Measurements from ENCODE around the gene SLC7A8.
"Not testable (repeated sequence)": the region's sequence is repeated elsewhere in the genome, so short reads cannot be mapped to it uniquely, and the experiment has no call there.

SLC7A8 gene

GRCh38 chr14:23113431-23114119 lies 69.9 kb downstream of the SLC7A8 start:
- DNase-seq, result no peak

DNA sequence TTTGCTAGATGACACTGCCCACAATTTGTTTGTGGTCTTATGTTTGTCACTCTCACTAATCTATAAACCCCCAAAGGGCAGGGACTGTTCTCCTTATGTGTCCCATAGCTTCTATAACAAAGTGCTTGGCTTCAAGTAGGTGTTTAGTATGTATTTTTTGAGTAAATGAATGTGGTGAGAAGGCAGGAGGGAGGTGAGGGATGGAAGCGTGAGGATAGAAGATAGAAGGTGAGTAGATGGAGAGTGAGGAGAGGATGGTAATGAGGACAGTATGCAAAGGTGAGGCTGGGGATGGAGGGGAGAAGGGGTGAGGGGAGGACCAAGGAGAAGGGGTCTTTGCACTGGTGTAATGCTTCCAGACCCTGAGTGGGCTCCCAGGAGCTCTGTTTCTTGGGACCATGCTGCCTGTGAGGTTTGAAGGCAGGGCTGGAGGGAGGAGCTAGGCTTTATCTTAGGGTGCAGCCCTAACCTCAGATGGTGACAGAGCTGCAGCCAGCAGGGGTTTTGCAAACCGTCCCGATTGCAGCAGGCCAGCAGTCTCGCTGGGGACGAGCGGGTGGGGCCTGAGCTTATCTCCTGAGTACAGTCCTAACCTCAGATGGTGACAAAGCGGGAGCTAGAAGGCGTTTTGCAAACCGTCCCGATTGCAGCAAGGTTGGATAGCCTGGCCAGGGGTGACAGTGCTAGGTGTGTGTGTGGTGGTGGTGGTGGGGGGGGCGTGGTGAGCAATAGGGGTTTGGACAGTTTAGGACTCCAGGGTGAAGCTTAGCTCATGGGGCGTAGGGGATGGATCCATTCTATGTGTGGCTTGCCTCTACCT lies 70.9 kb downstream of the SLC7A8 start:
- no peak for DNase-seq

- DNase-seq, result no peak
These were observed 72.7 kb downstream of the SLC7A8 start for GRCh38 chr14:23110579-23111365.

DNA sequence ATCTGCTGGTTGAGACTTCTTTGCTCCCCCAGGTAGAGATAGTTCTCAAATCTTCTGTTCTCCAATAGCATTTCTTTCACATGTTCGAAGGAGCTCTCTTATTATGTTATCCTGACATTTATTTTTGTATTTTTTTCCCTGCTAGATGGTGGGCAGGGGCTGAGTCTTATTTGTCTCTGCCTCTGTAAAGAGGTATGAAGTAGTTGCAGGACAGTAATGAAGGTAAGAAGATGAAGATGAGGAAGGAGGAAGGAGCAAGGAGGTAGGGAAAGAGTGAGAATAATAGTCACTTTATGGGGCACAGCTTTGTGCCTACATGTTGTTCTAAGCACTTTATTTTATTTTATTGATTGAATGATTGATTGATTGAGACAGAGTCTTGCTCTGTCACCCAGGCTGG lies 73.7 kb downstream of the SLC7A8 start:
- DNase-seq, result no peak

DNA sequence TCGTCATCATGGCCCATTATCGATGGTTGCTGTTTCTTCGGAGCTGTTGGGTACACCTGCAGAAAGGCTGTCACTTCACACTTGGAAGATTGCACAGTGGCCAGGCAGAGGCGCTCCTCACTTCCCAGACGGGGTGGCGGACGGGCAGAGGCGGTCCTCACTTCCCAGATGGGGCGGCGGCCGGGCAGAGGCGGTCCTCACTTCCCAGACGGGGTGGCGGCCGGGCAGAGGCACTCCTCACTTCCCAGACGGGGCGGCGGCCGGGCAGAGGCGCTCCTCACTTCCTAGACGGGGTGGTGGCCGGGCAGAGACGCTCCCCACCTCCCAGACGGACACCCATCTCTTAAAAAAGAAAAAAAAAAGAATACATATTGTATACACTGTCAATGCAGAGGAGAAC lies 75.3 kb downstream of the SLC7A8 start:
- not testable (repeated sequence) for DNase-seq

DNA sequence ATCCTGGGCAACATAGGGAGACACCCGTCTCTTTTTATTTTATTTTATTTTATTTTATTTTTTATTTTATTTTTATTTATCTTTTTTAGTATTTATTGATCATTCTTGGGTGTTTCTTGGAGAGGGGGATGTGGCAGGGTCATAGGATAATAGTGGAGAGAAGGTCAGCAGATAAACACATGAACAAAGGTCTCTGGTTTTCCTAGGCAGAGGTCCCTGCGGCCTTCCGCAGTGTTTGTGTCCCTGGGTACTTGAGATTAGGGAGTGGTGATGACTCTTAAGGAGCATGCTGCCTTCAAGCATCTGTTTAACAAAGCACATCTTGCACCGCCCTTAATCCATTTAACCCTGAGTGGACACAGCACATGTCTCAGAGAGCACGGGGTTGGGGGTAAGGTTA lies 75.8 kb downstream of the SLC7A8 start:
- DNase-seq, result not testable (repeated sequence)

DNA sequence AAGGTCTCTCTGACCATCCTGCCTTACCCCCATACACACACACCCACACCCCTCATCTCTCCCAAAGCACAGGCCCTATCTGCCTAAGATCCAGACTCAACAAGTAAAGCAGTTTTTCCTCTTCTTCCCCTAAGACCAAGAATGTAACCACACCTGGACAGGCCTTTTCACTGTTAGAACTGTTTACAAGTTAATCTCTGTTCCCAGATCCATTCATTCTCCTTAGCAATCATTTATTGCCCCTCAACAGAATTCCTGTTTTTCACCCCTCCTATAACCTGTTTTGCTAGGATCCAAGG lies 76.8 kb downstream of the SLC7A8 start:
- DNase-seq, result no peak

- no peak for DNase-seq
These were observed 78.1 kb downstream of the SLC7A8 start for GRCh38 chr14:23105348-23105824.

DNA sequence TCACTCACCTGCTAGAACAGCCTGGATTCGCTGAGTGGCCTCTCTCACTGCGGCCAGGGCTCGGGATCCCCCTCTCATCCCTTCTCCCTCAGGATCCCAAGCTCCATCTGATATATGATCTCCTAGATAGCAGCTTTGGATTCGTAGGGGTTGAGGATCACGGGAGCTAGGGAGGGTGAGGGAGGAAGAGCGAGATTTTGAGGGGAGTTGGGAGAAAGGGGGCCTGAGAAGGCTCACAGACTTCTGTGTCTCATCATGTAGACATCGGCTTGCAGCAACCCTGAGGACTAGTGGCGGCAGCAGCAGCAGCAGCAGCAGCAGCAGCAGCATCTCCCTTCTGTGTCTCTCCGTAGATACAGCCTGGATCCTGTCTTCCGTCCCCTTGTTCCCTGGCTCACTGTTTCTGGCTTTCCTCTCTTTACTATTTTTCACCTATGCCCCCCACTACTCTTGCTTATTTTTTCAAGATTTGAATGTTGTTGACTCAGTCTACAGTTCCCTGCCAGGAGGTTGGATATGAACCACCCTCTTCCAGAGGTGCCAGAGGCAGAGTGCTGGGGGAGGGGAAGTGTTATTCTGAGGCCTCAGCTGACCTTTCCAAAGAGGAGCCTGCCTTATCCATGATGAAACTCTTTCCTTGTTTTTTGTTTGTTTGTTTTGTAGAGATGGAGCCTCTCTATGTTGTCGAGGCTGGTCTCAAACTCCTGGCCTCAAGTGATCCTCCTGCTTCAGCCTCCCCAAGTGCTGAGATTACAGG lies 78.7 kb downstream of the SLC7A8 start, which contains the start of gene CIROP:
Gene CIROP, minus strand, starts transcription at position 399 of the 757 bp plus-strand sequence. Its CDS starts 69 bp downstream, at position 330.
- DNase-seq, result peak in 1 of 14 donors; percentile 12

GRCh38 chr14:23104070-23104590 lies 79.3 kb downstream of the SLC7A8 start:
- no peak for DNase-seq

DNA sequence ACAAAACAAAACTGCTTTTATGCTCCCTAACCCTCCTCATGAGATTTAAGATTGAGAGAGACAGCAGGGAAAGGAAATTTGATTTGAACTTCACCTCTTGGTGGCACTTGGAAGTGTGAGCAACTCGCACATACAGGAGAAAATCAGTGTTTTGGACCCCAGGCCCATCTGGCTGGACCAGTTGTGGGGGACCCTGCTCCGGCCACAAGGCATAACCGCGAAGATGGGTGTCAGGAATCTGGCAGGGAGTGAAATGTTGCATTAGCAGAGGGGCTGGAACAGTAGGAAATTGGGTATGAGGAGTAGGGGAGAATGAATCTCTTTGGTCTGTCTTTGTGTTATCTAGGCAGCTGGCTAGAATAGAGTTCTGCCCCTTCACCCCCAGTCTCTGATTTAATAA lies 79.9 kb downstream of the SLC7A8 start:
- DNase-seq, result no peak

DNA sequence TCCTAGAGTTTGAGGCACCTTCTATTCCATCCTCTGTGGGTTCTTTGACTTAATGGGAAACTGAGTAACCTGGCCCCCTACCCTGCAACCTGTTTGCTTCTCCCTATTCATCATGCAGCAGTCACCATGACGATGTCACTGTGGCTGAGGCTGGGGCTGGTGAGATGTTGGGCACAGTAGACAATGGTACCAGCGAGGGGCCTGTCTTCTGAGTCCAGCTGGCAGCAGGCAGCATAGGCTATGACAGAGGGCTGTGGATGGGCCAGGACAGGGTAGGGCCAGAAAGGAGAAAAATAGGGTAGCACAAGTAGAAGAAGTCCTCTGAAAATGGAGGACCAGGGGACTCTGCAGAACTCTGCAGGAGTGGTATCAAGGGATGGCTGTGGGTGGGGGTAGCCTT lies 80.7 kb downstream of the SLC7A8 start:
- DNase-seq, result peak in 2 of 14 donors; percentile 10 to 13

- DNase-seq, result no peak
These were observed 81.4 kb downstream of the SLC7A8 start for GRCh38 chr14:23101986-23102625.

DNA sequence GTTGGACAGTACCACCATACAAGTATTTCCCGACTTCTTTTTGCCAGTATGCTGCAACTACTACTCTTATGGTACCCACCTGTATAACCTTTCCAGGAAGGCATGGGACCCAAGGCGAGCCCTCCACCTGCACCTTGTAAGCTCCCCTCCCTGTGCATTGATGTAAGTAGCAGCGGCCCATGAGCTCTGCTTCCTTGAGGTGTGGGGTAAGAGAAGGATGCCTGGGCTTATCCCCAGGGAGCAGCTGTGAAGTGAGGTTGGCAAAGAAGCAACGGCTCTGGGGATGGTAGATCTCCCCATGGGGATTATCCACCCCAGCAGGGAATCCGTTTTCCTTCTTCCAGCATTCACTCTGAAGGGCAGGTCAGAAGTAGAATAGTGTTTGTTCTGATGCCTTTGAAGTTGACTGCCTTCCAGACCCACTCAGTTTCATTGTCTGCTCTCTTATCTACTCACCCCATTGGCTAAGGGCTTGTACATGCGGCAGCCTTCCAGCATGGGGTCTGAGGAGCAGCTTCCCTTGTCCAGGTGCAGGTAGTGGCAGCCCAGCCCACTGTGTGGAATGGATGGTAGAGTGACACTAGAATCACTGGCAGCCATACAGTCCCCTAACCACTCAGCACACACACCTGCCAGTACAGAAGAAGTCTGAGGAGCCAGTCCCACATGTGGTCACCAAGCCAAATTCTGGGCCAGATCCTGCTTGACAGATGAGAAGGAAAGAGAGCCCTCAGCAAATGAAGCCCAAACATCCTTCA lies 82.1 kb downstream of the SLC7A8 start:
- DNase-seq, result no peak

- DNase-seq, result no peak
These were observed 84.1 kb downstream of the SLC7A8 start for GRCh38 chr14:23099212-23099861.

DNA sequence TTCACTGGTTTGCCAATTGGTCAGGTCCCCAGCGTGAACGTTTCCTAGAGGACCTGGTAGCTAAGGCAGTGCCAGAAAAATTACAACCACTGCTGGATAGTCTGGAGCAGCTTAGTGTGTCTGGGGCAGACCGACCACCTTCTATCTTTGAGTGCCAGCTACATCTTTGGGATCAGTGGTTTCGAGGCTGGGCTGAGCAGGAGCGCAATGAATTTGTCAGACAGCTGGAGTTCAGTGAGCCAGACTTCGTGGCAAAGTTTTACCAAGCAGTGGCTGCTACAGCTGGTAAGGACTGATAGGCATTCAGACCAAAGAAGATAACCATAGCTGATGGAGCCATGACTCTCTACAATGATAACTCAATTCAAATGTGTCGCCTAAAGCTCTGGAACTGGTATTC lies 85.7 kb downstream of the SLC7A8 start:
- DNase-seq, result no peak

DNA sequence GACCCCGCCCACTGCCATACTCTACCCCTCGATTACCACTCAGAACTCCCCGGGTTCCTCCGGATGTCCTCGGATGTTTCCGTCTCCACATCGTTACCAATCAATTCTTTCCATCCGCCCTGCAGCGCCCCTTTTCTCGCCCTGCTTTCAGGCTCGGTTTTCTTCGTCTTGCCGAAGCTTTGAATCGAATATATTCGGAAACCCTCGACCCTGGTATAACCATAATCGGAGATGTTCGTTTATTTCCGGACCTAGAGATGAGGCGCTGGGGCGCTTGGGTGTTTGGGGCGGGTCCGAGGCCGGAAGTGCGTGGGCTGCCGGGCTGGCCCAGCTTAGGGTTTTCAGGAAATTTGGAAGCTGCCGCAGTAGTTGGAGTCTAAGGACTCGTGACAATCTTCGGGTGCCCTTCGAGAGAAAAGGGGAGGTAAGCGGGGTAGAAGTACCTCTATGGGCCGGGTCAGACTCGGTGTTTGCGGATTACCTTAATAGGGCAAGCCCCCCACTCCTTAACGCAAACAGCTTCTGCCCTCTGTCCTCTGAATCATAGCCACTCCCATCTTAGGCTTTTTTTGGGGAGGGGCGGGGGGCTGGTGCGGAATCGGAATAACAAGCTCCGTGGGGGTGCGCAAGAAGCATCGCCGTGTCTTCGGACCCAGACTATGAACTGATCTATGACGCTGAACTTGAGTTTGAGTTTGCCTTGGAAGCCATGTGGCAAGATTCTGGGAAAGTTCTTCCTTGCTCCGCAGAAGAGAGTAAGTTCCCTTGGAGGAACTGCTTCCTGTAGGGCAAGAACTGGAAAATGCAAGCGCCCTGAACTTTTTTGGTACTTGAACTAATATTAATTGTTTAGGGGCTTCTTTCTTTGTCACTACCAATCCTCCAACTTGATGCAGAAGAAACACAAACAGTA lies 88.0 kb downstream of the SLC7A8 start, which contains the start of gene C14orf119:
Gene C14orf119, plus strand, starts transcription at position 310 of the 913 bp plus-strand sequence. CDS start 2,154 bp downstream, outside the sequence.
- no peak for DNase-seq

DNA sequence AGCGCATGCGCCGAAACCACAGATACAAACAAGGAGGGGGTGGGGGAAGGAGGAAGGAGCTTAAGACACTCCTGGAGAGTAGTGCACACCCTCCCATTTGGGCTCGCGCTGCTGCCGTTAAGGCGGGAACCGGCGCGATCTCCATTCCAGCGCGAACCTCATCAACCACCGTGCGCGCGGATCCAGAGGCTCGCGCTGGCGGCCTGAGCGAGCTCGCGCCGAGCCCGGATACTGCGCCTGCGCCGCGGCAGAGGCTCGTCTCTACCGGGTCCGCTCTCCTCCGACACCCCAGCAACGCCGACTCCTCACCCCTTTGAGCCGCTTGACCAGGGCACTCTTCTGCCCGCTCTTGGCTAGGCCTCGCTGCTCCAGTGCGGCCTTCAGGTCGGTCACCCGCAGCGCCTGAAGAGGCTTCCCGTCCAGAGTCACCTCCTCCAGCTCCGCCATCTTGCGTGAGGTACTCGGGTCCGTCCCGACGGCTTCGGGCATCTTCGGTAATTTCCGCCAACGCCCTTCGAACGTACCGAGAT lies 88.7 kb downstream of the SLC7A8 start, which contains the start of gene ACIN1:
Gene ACIN1, minus strand, starts transcription at position 471 of the 530 bp plus-strand sequence. Its CDS starts 24 bp downstream, at position 447.
- DNase-seq, result no peak

Data from C1 segment of cervical spinal cord (tissue), 14 donors.